Type B pancreatic cell (in vitro differentiated cells): ENCODE results near the gene RAB10. TPM values are rescaled to one million over a fixed set of nuclear protein-coding genes. Genes with fewer than 3 reads are reported as not detected.
"Not testable (repeated sequence)": the region's sequence is repeated elsewhere in the genome, so short reads cannot be mapped to it uniquely, and the experiment has no call there.

Experiments
- DNase-seq: peaks from one replicate; pipeline ENCODE4 v3.0.0; 2021; ENCODE audit warnings: mixed read lengths; ENCODE audit not compliant: unreplicated experiment; ENCODE audit errors: extremely low spot score
- H3K27ac Mint-ChIP-seq: 2 replicates; pipeline ENCODE4 v1.8.0; 2021; ENCODE audit warnings: mild to moderate bottlenecking, mixed read lengths
- H3K27me3 Mint-ChIP-seq: 2 replicates; pipeline ENCODE4 v1.8.0; 2021; ENCODE audit warnings: mixed read lengths
- H3K36me3 Mint-ChIP-seq: 2 replicates; pipeline ENCODE4 v1.8.0; 2021; ENCODE audit warnings: mixed read lengths
- H3K4me1 Mint-ChIP-seq: one replicate; pipeline ENCODE4 v1.8.0; 2021; ENCODE audit warnings: mixed read lengths; ENCODE audit not compliant: unreplicated experiment
- H3K4me3 Mint-ChIP-seq: 2 replicates; pipeline ENCODE4 v1.8.0; 2021; ENCODE audit warnings: mild to moderate bottlenecking, mixed read lengths
- H3K9me3 Mint-ChIP-seq: 2 replicates; pipeline ENCODE4 v1.8.0; 2021; ENCODE audit warnings: mixed read lengths
- total RNA-seq: library from RNA; stranded (reverse); gene quantifications from 2 replicates; pipeline ENCODE4 v1.2.1, GENCODE V29; 2021; ENCODE audit warnings: low replicate concordance
- TF ChIP-seq, protein P1 (sequence below): fragments of 200-600 bp; sonication (generic); conservative IDR thresholded peaks from 2 replicates; pipeline ENCODE4 v1.5.0; 2021; ENCODE audit warnings: antibody characterized with exemption, mild to moderate bottlenecking

Gene RAB10
- total RNA-seq, 1 donor from 2014 or later: 143 TPM

DNA sequence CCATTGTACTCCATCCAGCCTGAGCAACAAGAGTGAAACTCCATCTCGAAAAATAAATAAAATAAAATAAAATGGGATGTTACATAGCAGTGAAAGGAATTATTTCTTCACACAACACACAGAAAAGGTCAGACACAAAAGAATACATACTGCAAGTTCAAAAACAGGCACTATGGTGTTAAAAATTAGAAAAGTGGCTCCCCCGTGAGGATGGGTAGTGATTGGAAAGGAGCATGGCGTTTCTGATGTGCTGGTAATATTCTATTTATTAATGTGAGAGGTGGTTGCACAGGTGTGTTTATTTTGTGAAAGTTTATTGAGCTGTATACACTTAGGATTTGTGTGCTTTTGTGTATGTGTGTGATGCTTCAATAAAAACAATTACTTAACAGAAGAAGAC lies 22.9 kb upstream of the RAB10 start:
- H3K9me3 Mint-ChIP-seq: no peaks in the 10 kb centered on the region
- TF ChIP-seq, protein P1, sequence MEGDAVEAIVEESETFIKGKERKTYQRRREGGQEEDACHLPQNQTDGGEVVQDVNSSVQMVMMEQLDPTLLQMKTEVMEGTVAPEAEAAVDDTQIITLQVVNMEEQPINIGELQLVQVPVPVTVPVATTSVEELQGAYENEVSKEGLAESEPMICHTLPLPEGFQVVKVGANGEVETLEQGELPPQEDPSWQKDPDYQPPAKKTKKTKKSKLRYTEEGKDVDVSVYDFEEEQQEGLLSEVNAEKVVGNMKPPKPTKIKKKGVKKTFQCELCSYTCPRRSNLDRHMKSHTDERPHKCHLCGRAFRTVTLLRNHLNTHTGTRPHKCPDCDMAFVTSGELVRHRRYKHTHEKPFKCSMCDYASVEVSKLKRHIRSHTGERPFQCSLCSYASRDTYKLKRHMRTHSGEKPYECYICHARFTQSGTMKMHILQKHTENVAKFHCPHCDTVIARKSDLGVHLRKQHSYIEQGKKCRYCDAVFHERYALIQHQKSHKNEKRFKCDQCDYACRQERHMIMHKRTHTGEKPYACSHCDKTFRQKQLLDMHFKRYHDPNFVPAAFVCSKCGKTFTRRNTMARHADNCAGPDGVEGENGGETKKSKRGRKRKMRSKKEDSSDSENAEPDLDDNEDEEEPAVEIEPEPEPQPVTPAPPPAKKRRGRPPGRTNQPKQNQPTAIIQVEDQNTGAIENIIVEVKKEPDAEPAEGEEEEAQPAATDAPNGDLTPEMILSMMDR: no peak
- H3K4me3 Mint-ChIP-seq: peak overlapping the region; percentile 70
- H3K27me3 Mint-ChIP-seq: no peaks in the 10 kb centered on the region
- peaks cover 25% of the 10 kb centered on the region for H3K4me1 Mint-ChIP-seq
- no peaks in the 10 kb centered on the region for H3K36me3 Mint-ChIP-seq
- no peak for DNase-seq
- peak overlapping the region; percentile 97 for H3K27ac Mint-ChIP-seq

DNA sequence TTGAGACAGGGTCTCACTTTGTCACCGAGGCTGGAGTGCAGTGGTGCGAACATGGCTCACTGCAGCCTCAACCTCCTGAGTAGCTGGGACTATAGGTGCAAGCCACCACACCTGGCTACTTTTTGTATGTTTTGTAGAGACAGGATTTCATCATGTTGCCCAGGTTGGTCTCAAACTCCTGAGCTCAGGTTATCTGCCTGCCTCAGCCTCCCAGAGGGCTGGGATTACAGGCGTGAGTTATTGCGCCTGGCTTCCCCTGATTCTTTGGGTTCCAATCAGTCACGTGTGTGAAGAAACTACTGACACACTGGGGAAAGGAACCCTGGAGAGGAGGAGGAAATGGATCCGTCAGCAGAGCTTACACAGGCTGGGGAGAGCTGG lies 22.3 kb upstream of the RAB10 start:
- no peaks in the 10 kb centered on the region for H3K9me3 Mint-ChIP-seq
- no peaks in the 10 kb centered on the region for H3K36me3 Mint-ChIP-seq
- TF ChIP-seq, protein P1: no peak
- H3K4me1 Mint-ChIP-seq: peaks cover 25% of the 10 kb centered on the region
- DNase-seq: no peak
- H3K27ac Mint-ChIP-seq: peak overlapping the region; percentile 97
- no peaks in the 10 kb centered on the region for H3K27me3 Mint-ChIP-seq
- H3K4me3 Mint-ChIP-seq: peak overlapping the region; percentile 65

DNA sequence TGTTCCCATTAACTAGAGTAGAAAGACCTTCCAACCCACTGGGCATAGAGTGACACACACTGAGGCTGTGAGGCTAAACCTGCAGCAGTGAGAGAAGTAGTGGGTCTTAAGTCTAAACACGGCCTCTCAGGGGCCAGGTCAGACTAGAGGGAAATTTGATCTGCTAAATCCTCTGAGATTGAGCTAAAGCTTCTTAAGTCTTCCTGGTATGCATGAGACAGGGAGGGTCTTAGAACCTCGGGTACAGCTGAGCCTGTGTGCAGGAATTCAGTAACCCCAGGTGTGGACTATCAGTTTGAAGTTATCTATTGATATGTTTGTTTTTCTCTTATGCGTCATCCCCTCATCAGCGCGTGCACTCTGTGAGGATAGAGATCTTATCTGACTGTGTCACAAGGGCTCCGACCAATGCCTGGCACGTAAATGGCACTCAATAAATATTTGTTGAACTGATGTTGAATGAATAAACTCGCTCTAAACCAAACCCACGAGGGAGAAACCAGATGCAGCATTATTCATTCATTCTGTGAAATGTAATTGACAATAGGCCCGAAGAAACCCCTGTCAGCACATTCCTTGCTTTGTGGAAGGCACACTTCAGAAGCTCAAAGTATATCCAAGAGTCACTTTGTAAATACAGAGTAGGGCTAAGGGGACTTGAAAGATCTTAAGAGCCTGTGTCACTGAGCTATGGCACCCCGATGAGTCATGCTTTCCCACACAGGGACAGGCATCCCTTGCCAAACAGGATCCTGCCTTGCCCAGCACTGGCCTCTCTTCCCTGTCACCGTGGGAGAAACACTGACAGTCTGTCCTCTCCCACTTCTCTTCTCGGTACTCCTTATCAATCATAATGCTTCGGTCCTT lies 21.7 kb upstream of the RAB10 start:
- Mint-ChIP-seq H3K27me3 (no peaks in the 10 kb centered on the region), H3K9me3 (no peaks in the 10 kb centered on the region), H3K4me1 (peaks cover 25% of the 10 kb centered on the region), H3K4me3 (peak overlapping the region; percentile 65), H3K36me3 (no peaks in the 10 kb centered on the region), H3K27ac (peak overlapping the region; percentile 97)
- TF ChIP-seq, protein P1: no peak
- no peak for DNase-seq

DNA sequence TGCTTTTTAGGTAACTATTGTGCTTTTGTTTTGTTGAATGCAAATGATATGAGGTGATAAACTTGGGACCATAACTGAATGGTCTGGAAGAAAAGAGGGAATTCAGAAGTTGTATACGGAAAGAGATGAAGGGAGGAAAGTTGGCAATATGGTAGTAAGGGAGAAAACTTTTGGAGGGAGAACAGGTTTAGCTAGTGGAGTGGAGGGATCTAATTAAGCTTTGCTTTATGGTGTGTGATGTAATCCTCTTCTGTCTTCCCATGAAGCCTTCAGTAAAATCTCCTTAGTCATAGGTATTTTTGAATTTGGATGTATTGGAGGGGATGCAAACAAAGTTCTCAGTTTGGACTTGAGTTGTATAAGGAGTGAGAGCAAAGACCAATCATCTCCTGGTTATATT lies 20.2 kb upstream of the RAB10 start:
- Mint-ChIP-seq H3K27me3 (no peaks in the 10 kb centered on the region), H3K9me3 (no peaks in the 10 kb centered on the region), H3K4me1 (peaks cover 34% of the 10 kb centered on the region), H3K4me3 (peak overlapping the region; percentile 1), H3K27ac (peak overlapping the region; percentile 97), H3K36me3 (no peaks in the 10 kb centered on the region)
- no peak for DNase-seq
- TF ChIP-seq, protein P1: no peak

DNA sequence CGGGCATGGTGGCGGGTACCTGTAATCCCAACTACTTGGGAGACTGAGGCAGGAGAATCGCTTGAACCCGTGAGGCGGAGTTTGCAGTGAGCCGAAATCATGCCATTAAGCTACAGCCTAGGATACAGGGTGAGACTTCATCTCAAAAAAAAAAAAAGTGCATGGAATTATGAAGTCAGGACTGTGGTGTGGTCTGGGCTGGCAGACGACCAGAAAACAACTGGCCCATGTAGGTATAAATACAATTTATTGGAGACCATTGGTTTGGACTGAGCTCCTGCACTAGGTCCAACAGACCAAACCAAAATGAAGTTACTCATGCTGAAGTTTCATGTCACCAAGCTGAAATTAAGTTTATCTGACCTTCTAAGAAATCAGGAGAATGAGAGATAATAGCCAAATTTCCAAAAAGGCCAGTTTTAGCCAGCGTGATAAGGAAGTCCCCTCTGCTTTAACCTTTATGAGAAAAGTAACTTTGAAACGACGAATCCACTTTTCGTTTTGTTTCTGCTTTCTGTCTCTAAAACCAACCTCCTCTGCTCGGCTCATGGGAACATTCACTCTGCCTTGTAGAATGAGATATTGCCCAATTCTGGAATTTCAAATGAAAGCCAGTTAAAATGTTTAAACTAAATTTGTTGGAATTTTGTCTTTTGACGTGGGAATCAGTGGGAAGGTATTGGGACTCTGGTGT lies 17.7 kb upstream of the RAB10 start:
- no peak for DNase-seq
- no peak overlapping the region for H3K4me3 Mint-ChIP-seq
- no peaks in the 10 kb centered on the region for H3K27me3 Mint-ChIP-seq
- peaks cover 27% of the 10 kb centered on the region for H3K4me1 Mint-ChIP-seq
- H3K27ac Mint-ChIP-seq: peak overlapping the region; percentile 7
- H3K36me3 Mint-ChIP-seq: no peaks in the 10 kb centered on the region
- TF ChIP-seq, protein P1: no peak
- no peaks in the 10 kb centered on the region for H3K9me3 Mint-ChIP-seq

DNA sequence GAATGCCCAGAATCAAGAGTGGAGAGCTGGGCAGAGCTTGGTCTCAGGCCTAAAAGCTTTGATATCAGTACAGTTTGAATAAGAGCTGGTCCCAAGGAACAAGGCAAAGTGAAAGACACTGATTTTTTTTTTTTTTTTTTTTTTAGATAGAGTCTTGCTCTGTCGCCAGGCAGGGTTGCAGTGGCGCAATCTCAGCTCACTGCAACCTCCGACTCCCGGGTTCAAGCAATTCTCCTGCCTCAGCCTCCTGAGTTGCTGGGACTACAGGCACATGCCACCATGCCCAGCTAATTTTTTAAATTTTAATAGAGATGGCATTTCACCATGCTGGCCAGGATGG lies 17.2 kb upstream of the RAB10 start:
- H3K27ac Mint-ChIP-seq: peak overlapping the region; percentile 7
- peaks cover 23% of the 10 kb centered on the region for H3K4me1 Mint-ChIP-seq
- H3K4me3 Mint-ChIP-seq, DNase-seq, H3K27me3 Mint-ChIP-seq, H3K36me3 Mint-ChIP-seq, H3K9me3 Mint-ChIP-seq: not testable (repeated sequence)
